Natural killer cell (primary cell): Measurements from ENCODE around the gene SURF1. TPM values are rescaled to one million over a fixed set of nuclear protein-coding genes. Genes with fewer than 3 reads are reported as not detected.

Experiments used
- ATAC-seq, 3 donors: fragments of 150-1000 bp in 2 of 3; fragments of 200-7000 bp in 1 of 3; cut with Tn5 transposase; 1 replicate in 1 of 3; 2 replicates in 2 of 3; pipeline ENCODE4 v1.10.0; 2021; ENCODE audit warnings: mild to moderate bottlenecking in 2 of 3, moderate library complexity in 2 of 3
- DNase-seq, 2 donors: peaks; one replicate each; pipeline versions ENCODE4 v3.0.0 to v3.0.0-alpha.2; 2013 to 2021; ENCODE audit warnings: mixed read lengths in 1 of 2
- H3K27ac ChIP-seq: one replicate; pipeline ENCODE4 v1.5.1; 2013; ENCODE audit warnings: mild to moderate bottlenecking, low read length
- H3K27me3 ChIP-seq: one replicate; pipeline ENCODE4 v1.6.1; 2013; ENCODE audit warnings: low read length; ENCODE audit not compliant: control insufficient read depth, insufficient read depth
- H3K36me3 ChIP-seq: one replicate; pipeline ENCODE4 v1.6.1; 2013; ENCODE audit warnings: low read length; ENCODE audit not compliant: control insufficient read depth, insufficient read depth
- H3K4me1 ChIP-seq: one replicate; pipeline ENCODE4 v1.6.1; 2013; ENCODE audit warnings: low read length; ENCODE audit not compliant: control insufficient read depth, insufficient read depth
- H3K4me3 ChIP-seq: one replicate; pipeline ENCODE4 v1.5.1; 2013; ENCODE audit warnings: low read length
- H3K9me3 ChIP-seq: one replicate; pipeline ENCODE4 v1.6.1; 2013; ENCODE audit warnings: low read length; ENCODE audit not compliant: control insufficient read depth, insufficient read depth
- H3K27ac Mint-ChIP-seq, 2 donors: one replicate each; pipeline ENCODE4 v1.8.0; 2022; ENCODE audit warnings: mild to moderate bottlenecking in 2 of 2, mixed read lengths in 2 of 2, moderate library complexity in 1 of 2
- H3K27me3 Mint-ChIP-seq, 2 donors: one replicate each; pipeline ENCODE4 v1.8.0; 2022; ENCODE audit warnings: low read depth in 2 of 2, mixed read lengths in 2 of 2
- H3K36me3 Mint-ChIP-seq: one replicate; pipeline ENCODE4 v1.8.0; 2022; ENCODE audit warnings: mixed read lengths
- H3K4me1 Mint-ChIP-seq, 2 donors: one replicate each; pipeline ENCODE4 v1.8.0; 2022; ENCODE audit warnings: mixed read lengths in 2 of 2
- H3K4me3 Mint-ChIP-seq: one replicate; pipeline ENCODE4 v1.8.0; 2022; ENCODE audit warnings: mild to moderate bottlenecking, moderate library complexity, mixed read lengths
- H3K9me3 Mint-ChIP-seq, 2 donors: one replicate each; pipeline ENCODE4 v1.8.0; 2022; ENCODE audit warnings: mixed read lengths in 2 of 2
- CTCF ChIP-seq: fragments of 200-600 bp; IDR thresholded peaks from one replicate; pipeline ENCODE4 v1.8.0; 2022; ENCODE audit warnings: antibody characterized with exemption
- WGBS: methylation state at CpG from one replicate; pipeline ENCODE4 v1.1.7; 2013; ENCODE audit warnings: missing lambda C conversion rate; ENCODE audit not compliant: insufficient coverage; 5-methylcytosine and 5-hydroxymethylcytosine counted together
- intact Hi-C: fragments of 100-400 bp; cut with micrococcal nuclease; formaldehyde crosslinking; loops from one replicate; pipeline ENCODE4 v1.14.2; 2022
- total RNA-seq, 4 donors: library from RNA; stranded (reverse); fragments of 120-200 nt in 1 of 4; gene quantifications; one replicate each; pipeline versions ENCODE4 v1.2.3 to v1.2.4, GENCODE V29; 2013 to 2022

SURF1 gene
- total RNA-seq, 3 donors from 2014 or later (not counting 1 experiment from before 2014, with no cell fraction given) = 35.6 to 44.4 (median 37.2) TPM

GRCh38 chr9:133382507-133383141 lies 26.3 kb upstream of the SURF1 start:
- intact Hi-C loops = no loop called here
- Mint-ChIP-seq H3K4me3 (no peak overlapping the region), H3K27me3 (no peaks in the 10 kb centered on the region), H3K9me3 (no peaks in the 10 kb centered on the region), H3K36me3 (no peaks in the 10 kb centered on the region), H3K27ac (no peak overlapping the region), H3K4me1 (no peaks in the 10 kb centered on the region)
- TF ChIP-seq CTCF = no peak
- H3K9me3 ChIP-seq = no peaks in the 10 kb centered on the region
- H3K4me3 ChIP-seq = no peak overlapping the region
- H3K36me3 ChIP-seq = no peaks in the 10 kb centered on the region
- no peak overlapping the region for H3K27ac ChIP-seq
- 61% methylated on average over 4 of the region's 4 CpGs for WGBS
- ATAC-seq (peak in 2 of 3 donors; percentile 47 to 66), DNase-seq (no peak)
- no peaks in the 10 kb centered on the region for H3K4me1 ChIP-seq
- H3K27me3 ChIP-seq = no peaks in the 10 kb centered on the region

GRCh38 chr9:133380734-133381133 lies 24.4 kb upstream of the SURF1 start:
- no peaks in the 10 kb centered on the region for H3K9me3 ChIP-seq
- intact Hi-C loops = no loop called here
- no peaks in the 10 kb centered on the region for H3K9me3 Mint-ChIP-seq
- no peaks in the 10 kb centered on the region for H3K27me3 ChIP-seq
- H3K4me1 Mint-ChIP-seq = peaks cover 0 to 4% of the 10 kb centered on the region in 2 donors
- H3K4me1 ChIP-seq = peaks cover 8% of the 10 kb centered on the region
- H3K4me3 Mint-ChIP-seq = no peak overlapping the region
- WGBS = 95% methylated on average over 3 of the region's 4 CpGs
- H3K27ac Mint-ChIP-seq = no peak overlapping the region
- no peak overlapping the region for H3K27ac ChIP-seq
- no peaks in the 10 kb centered on the region for H3K36me3 ChIP-seq
- no peaks in the 10 kb centered on the region for H3K27me3 Mint-ChIP-seq
- H3K4me3 ChIP-seq = no peak overlapping the region
- H3K36me3 Mint-ChIP-seq = no peaks in the 10 kb centered on the region
- DNase-seq (no peak), ATAC-seq (no peak)
- TF ChIP-seq CTCF = no peak

- Histone ChIP-seq H3K4me1 (peaks cover 17% of the 10 kb centered on the region), H3K4me3 (no peak overlapping the region), H3K27me3 (no peaks in the 10 kb centered on the region), H3K36me3 (no peaks in the 10 kb centered on the region), H3K9me3 (no peaks in the 10 kb centered on the region), H3K27ac (no peak overlapping the region)
- H3K27me3 Mint-ChIP-seq = no peaks in the 10 kb centered on the region
- no peak for TF ChIP-seq CTCF
- H3K36me3 Mint-ChIP-seq = no peaks in the 10 kb centered on the region
- no peak overlapping the region for H3K4me3 Mint-ChIP-seq
- intact Hi-C loops = loop anchor here (10.0 kb wide), 1 partner anchor 195 kb away; no protein-coding TSS in a partner anchor
- no peak for ATAC-seq
- H3K4me1 Mint-ChIP-seq = peaks cover 8 to 12% of the 10 kb centered on the region in 2 donors
- WGBS = 96% methylated on average over 11 of the region's 14 CpGs
- no peak for DNase-seq
- no peak overlapping the region for H3K27ac Mint-ChIP-seq
- H3K9me3 Mint-ChIP-seq = no peaks in the 10 kb centered on the region
These were observed 23.1 kb upstream of the SURF1 start for GRCh38 chr9:133379153-133380086.
